Adrenal gland (tissue), 12 donors: ENCODE results near the gene ATP5MG. TPM values are rescaled to one million over a fixed set of nuclear protein-coding genes. Genes with fewer than 3 reads are reported as not detected.

Experiments used
- DNase-seq, 7 donors: peaks; one replicate each; pipeline ENCODE4 v3.0.0-alpha.2; 2019 to 2020
- H3K27ac ChIP-seq, 5 donors: fragments of 200-600 bp; sonication (generic) in 4 of 5; 1 replicate in 3 of 5; 2 replicates in 2 of 5; pipeline versions ENCODE4 v1.5.1 to v1.8.0; 2016 to 2020; ENCODE audit warnings: mild to moderate bottlenecking in 1 of 5
- H3K27me3 ChIP-seq: fragments of 200-600 bp; 2 replicates; pipeline ENCODE4 v1.8.0; 2021
- H3K36me3 ChIP-seq, 2 donors: fragments of 200-600 bp; replicated peaks in 1 of 2; 1 replicate in 1 of 2; 2 replicates in 1 of 2; pipeline versions ENCODE4 v1.5.1 to v1.8.0; 2018 to 2022
- H3K4me1 ChIP-seq, 2 donors: fragments of 200-600 bp; replicated peaks in 1 of 2; 1 replicate in 1 of 2; 2 replicates in 1 of 2; pipeline versions ENCODE4 v1.5.1 to v1.8.0; 2018 to 2021
- H3K4me3 ChIP-seq, 4 donors: fragments of 200-600 bp; sonication (generic) in 3 of 4; one replicate each; pipeline ENCODE4 v1.5.1; 2016 to 2018
- H3K9me3 ChIP-seq, 3 donors: fragments of 200-600 bp; sonication (generic) in 1 of 3; replicated peaks in 1 of 3; 1 replicate in 2 of 3; 2 replicates in 1 of 3; pipeline versions ENCODE4 v1.5.1 to v1.8.0; 2016 to 2021
- CTCF ChIP-seq, 6 experiments: fragments of 450-650 bp in 4 of 6; fragments of 200-600 bp in 2 of 6; sonication (generic) in 1 of 6; IDR thresholded peaks; 1 replicate in 5 of 6; 2 replicates in 1 of 6; pipeline versions ENCODE4 v1.5.1 to v1.8.0; 2016 to 2021; ENCODE audit warnings: antibody characterized with exemption in 6 of 6, mild to moderate bottlenecking in 2 of 6, moderate library complexity in 1 of 6
- POLR2A ChIP-seq, 2 donors: fragments of 450-650 bp; IDR thresholded peaks; one replicate each; pipeline ENCODE4 v1.6.1; 2017; ENCODE audit warnings: antibody characterized with exemption in 2 of 2, mild to moderate bottlenecking in 2 of 2, moderate library complexity in 1 of 2
- WGBS, 4 donors: extraction: QIAGEN DNeasy Blood & Tissue Kit in 2 of 4; methylation state at CpG; one replicate each; pipeline versions ENCODE4 v1.1.5 to v1.1.7; 2013 to 2017; 5-methylcytosine and 5-hydroxymethylcytosine counted together
- intact Hi-C, 2 donors: fragments of 100-400 bp; cut with DNase I; formaldehyde crosslinking; loops; one replicate each; pipeline versions ENCODE4 v1.14.1 to v1.15.0; 2022 to 2023
- polyA plus RNA-seq, 3 donors: library from polyadenylated mRNA; stranded (reverse); fragments of 200-250 nt in 2 of 3; fragments of 350-450 nt in 1 of 3; fragmentation: Illumina TruSeq in 1 of 3; extraction: RNeasy Lipid Tissue Mini Kit (QIAGEN cat#74804) in 1 of 3; gene quantifications; one replicate each; pipeline ENCODE4 v1.2.3, GENCODE V29; 2013 to 2014
- total RNA-seq, 9 donors: library from RNA; depleted of rRNA in 4 of 9; stranded (reverse); fragments of >200 nt in 4 of 9; fragments of 120-200 nt in 1 of 9; fragmentation: NEBNext Ultra II Directional in 1 of 9; extraction: Animal tissue kit (Norgen Biotek cat#: 25700) in 1 of 9; gene quantifications; one replicate each; pipeline versions ENCODE4 v1.1.0 to v1.2.4, GENCODE V29; 2013 to 2023
- donor health status: healthy with polysubstance abuse.
- donor health status: Bipolar disorder and iron deficiency.
- donor health status: DM: yes; HTN: yes; CAD: no.
- donor health status: DM: no; HTN: no; CAD: no.
- donor health status: DM: no; HTN: no; CAD: no.
- donor health status: DM: yes; HTN: yes; CAD: no.

The ATP5MG gene
- total and polyA plus RNA-seq, 12 donors, result 51.8 to 857 (median 324) TPM

GRCh38 chr11:118375978-118376377 is 25.4 kb upstream of the ATP5MG start:
- Histone ChIP-seq H3K9me3 (no peaks in the 10 kb centered on the region), H3K27ac (no peak overlapping the region), H3K27me3 (no peaks in the 10 kb centered on the region), H3K36me3 (peaks cover 0 to 88% of the 10 kb centered on the region in 2 donors), H3K4me3 (no peak overlapping the region), H3K4me1 (no peaks in the 10 kb centered on the region)
- intact Hi-C loops, result no loop called here
- TF ChIP-seq CTCF (IDR thresholded peaks at IDR 0.05) (no peak), POLR2A (IDR thresholded peaks at IDR 0.05) (no peak)
- no peak for DNase-seq

GRCh38 chr11:118379497-118379896 is 21.9 kb upstream of the ATP5MG start:
- Histone ChIP-seq H3K27ac (no peak overlapping the region), H3K36me3 (peaks cover 0 to 87% of the 10 kb centered on the region in 2 donors), H3K9me3 (no peaks in the 10 kb centered on the region), H3K4me1 (no peaks in the 10 kb centered on the region), H3K27me3 (no peaks in the 10 kb centered on the region), H3K4me3 (no peak overlapping the region)
- DNase-seq, result no peak
- intact Hi-C loops, result no loop called here
- 89 to 96% (median 95%) methylated on average over 4 of the region's 4 CpGs for WGBS, 4 donors
- TF ChIP-seq CTCF (IDR thresholded peaks at IDR 0.05), result no peak
- no peak for TF ChIP-seq POLR2A (IDR thresholded peaks at IDR 0.05)

GRCh38 chr11:118380571-118380970 is 20.8 kb upstream of the ATP5MG start:
- no peak for TF ChIP-seq CTCF (IDR thresholded peaks at IDR 0.05)
- TF ChIP-seq POLR2A (IDR thresholded peaks at IDR 0.05), result no peak
- H3K36me3 ChIP-seq, result peaks cover 0 to 87% of the 10 kb centered on the region in 2 donors
- H3K4me3 ChIP-seq, result no peak overlapping the region
- H3K27me3 ChIP-seq, result no peaks in the 10 kb centered on the region
- intact Hi-C loops, result loop anchor here in 1 of 2 donors (10.0 kb wide), 1 partner anchor 124 kb away; no protein-coding TSS in a partner anchor
- no peaks in the 10 kb centered on the region for H3K4me1 ChIP-seq
- DNase-seq, result no peak
- H3K9me3 ChIP-seq, result no peaks in the 10 kb centered on the region
- H3K27ac ChIP-seq, result no peak overlapping the region

- Histone ChIP-seq H3K36me3 (peaks cover 0 to 94% of the 10 kb centered on the region in 2 donors), H3K9me3 (no peaks in the 10 kb centered on the region), H3K27me3 (no peaks in the 10 kb centered on the region), H3K4me1 (no peaks in the 10 kb centered on the region), H3K27ac (no peak overlapping the region), H3K4me3 (no peak overlapping the region)
- DNase-seq, result no peak
- WGBS, 4 donors, result 89 to 97% (median 90%) methylated on average over 3 of the region's 3 CpGs
- TF ChIP-seq POLR2A (IDR thresholded peaks at IDR 0.05) (no peak), CTCF (IDR thresholded peaks at IDR 0.05) (no peak)
- intact Hi-C loops, result loop anchor here in 1 of 2 donors (10.0 kb wide), 1 partner anchor 122 kb away; no protein-coding TSS in a partner anchor
These were observed 18.5 kb upstream of the ATP5MG start for GRCh38 chr11:118382954-118383353.
